ENCODE data around the gene SLCO3A1. TPM values are rescaled to one million over a fixed set of nuclear protein-coding genes. Genes with fewer than 3 reads are reported as not detected.

SLCO3A1 gene
- total and polyA plus RNA-seq, 12 donors: 1.8 to 26.6 (median 17.2) TPM

- no peak overlapping the region for H3K27ac ChIP-seq
- H3K36me3 ChIP-seq (replicated peaks in 1 of 2): no peaks in the 10 kb centered on the region
- H3K4me3 ChIP-seq: no peak overlapping the region
- WGBS, 4 donors: 94 to 97% (median 95%) methylated on average over 5 of the region's 5 CpGs
- intact Hi-C loops (cut with DNase I): no loop called here
- H3K4me1 ChIP-seq (replicated peaks in 1 of 2): peaks cover 8 to 14% of the 10 kb centered on the region in 2 donors
- H3K27me3 ChIP-seq: no peaks in the 10 kb centered on the region
- no peaks in the 10 kb centered on the region for H3K9me3 ChIP-seq (replicated peaks in 1 of 3)
- no peak for TF ChIP-seq POLR2A (IDR thresholded peaks at IDR 0.05)
- TF ChIP-seq CTCF (IDR thresholded peaks at IDR 0.05): no peak
- DNase-seq: no peak
Measured at GRCh38 chr15:91891788-91892345, 38.4 kb downstream of the SLCO3A1 start.

GRCh38 chr15:91892436-91892835 is 38.9 kb downstream of the SLCO3A1 start:
- no peak for DNase-seq
- TF ChIP-seq POLR2A (IDR thresholded peaks at IDR 0.05): no peak
- TF ChIP-seq CTCF (IDR thresholded peaks at IDR 0.05): no peak
- intact Hi-C loops (cut with DNase I): no loop called here
- H3K4me1 ChIP-seq (replicated peaks in 1 of 2): peaks cover 8 to 11% of the 10 kb centered on the region in 2 donors
- WGBS, 4 donors: 85 to 94% (median 92%) methylated on average over 5 of the region's 5 CpGs
- no peaks in the 10 kb centered on the region for H3K9me3 ChIP-seq (replicated peaks in 1 of 3)
- H3K36me3 ChIP-seq (replicated peaks in 1 of 2): no peaks in the 10 kb centered on the region
- H3K4me3 ChIP-seq: no peak overlapping the region
- H3K27me3 ChIP-seq: no peaks in the 10 kb centered on the region
- H3K27ac ChIP-seq: no peak overlapping the region

GRCh38 chr15:91894606-91895005 is 41.1 kb downstream of the SLCO3A1 start:
- Histone ChIP-seq H3K27me3 (no peaks in the 10 kb centered on the region), H3K27ac (no peak overlapping the region), H3K4me1 (replicated peaks in 1 of 2) (peaks cover 8 to 10% of the 10 kb centered on the region in 2 donors), H3K9me3 (replicated peaks in 1 of 3) (no peaks in the 10 kb centered on the region), H3K36me3 (replicated peaks in 1 of 2) (no peaks in the 10 kb centered on the region), H3K4me3 (no peak overlapping the region)
- TF ChIP-seq POLR2A (IDR thresholded peaks at IDR 0.05): no peak
- no peak for TF ChIP-seq CTCF (IDR thresholded peaks at IDR 0.05)
- DNase-seq: no peak
- 91 to 97% (median 96%) methylated on average over 2 to 5 of the region's 5 CpGs for WGBS, 4 donors
- intact Hi-C loops (cut with DNase I): no loop called here

- H3K36me3 ChIP-seq (replicated peaks in 1 of 2): no peaks in the 10 kb centered on the region
- H3K4me3 ChIP-seq: no peak overlapping the region
- no peak for DNase-seq
- intact Hi-C loops (cut with DNase I): no loop called here
- no peaks in the 10 kb centered on the region for H3K9me3 ChIP-seq (replicated peaks in 1 of 3)
- WGBS, 4 donors: 95 to 100% (median 98%) methylated on average over 1 of the region's 1 CpG
- H3K27me3 ChIP-seq: no peaks in the 10 kb centered on the region
- no peak for TF ChIP-seq CTCF (IDR thresholded peaks at IDR 0.05)
- TF ChIP-seq POLR2A (IDR thresholded peaks at IDR 0.05): no peak
- H3K27ac ChIP-seq: no peak overlapping the region
- peaks cover 8 to 10% of the 10 kb centered on the region in 2 donors for H3K4me1 ChIP-seq (replicated peaks in 1 of 2)
Measured at GRCh38 chr15:91895051-91895450, 41.5 kb downstream of the SLCO3A1 start.

Measured in adrenal gland (tissue), 12 donors.